K562 (cell line): ENCODE results near the gene NFKB2. TPM values are rescaled to one million over a fixed set of nuclear protein-coding genes. Genes with fewer than 3 reads are reported as not detected.

ENCODE experiments used
- ATAC-seq: fragments of 200-7000 bp; cut with Tn5 transposase; 3 replicates; pipeline ENCODE4 v1.9.1; 2020; ENCODE audit warnings: moderate library complexity
- BruUV-seq: library from RNA; stranded (reverse); fragments of 400-500 nt; replicated peaks from 2 replicates; lab custom pipeline; 2021; lab: Mats Ljungman, UMichigan
- CTCF ChIA-PET: fragments of 300-600 bp; formaldehyde crosslinking; extraction: SDS; loops from one replicate; lab custom pipeline; 2021; ENCODE audit warnings: low intra/inter-chr PET ratio; lab: Yijun Ruan, JAX
- POLR2A ChIA-PET: fragments of 300-600, 350-650 bp; sonication (Branson Sonifier 250); formaldehyde crosslinking; extraction: SDS; loops from one replicate; lab custom pipeline; 2021; ENCODE audit warnings: antibody characterized with exemption, inconsistent platforms; lab: Yijun Ruan, JAX
- DNase-seq, 4 experiments: peaks; one replicate each; pipeline versions ENCODE4 v3.0.0 to v3.0.0-alpha.2; 2011 to 2018; ENCODE audit warnings: low spot score in 3 of 4, mixed read lengths in 3 of 4; ENCODE audit errors: extremely low read depth in 1 of 4
- FAIRE-seq: peaks from 2 replicates; lab custom pipeline; 2011; peaks lifted over from hg19 to GRCh38; lab: Jason Lieb, UNC
- H2AFZ ChIP-seq: 2 replicates; pipeline ENCODE4 v1.6.0; 2011; ENCODE audit warnings: low read depth, low read length, control low read depth, inconsistent platforms
- H3K27ac ChIP-seq: fragments of 200-600 bp; 3 replicates; pipeline ENCODE4 v1.8.0; 2011; ENCODE audit warnings: low read depth, mild to moderate bottlenecking, control low read depth, inconsistent platforms, low read length, moderate library complexity, mixed read lengths; ENCODE audit errors: extremely low read depth
- H3K27me3 ChIP-seq, 2 experiments: fragments of 300-600 bp in 1 of 2; 2 replicates in 1 of 2; 3 replicates in 1 of 2; pipeline versions ENCODE4 v1.6.0 to v1.8.0; 2011; ENCODE audit warnings: inconsistent platforms in 2 of 2, low read length in 2 of 2, mild to moderate bottlenecking in 1 of 2, mixed read lengths in 1 of 2, moderate library complexity in 1 of 2; ENCODE audit not compliant: control insufficient read depth in 2 of 2, insufficient read depth in 2 of 2
- H3K36me3 ChIP-seq: fragments of 300-600 bp; 3 replicates; pipeline ENCODE4 v1.8.0; 2011; ENCODE audit warnings: mild to moderate bottlenecking, low read length, inconsistent platforms; ENCODE audit not compliant: control insufficient read depth, insufficient read depth
- H3K4me1 ChIP-seq, 2 experiments: fragments of 200-600 bp in 1 of 2; replicated peaks in 1 of 2; 2 replicates in 1 of 2; 3 replicates in 1 of 2; pipeline versions ENCODE4 v1.5.1 to v1.8.0; 2011; ENCODE audit warnings: inconsistent platforms in 2 of 2, low read length in 2 of 2, mild to moderate bottlenecking in 1 of 2, mixed read lengths in 1 of 2, moderate library complexity in 1 of 2; ENCODE audit not compliant: control insufficient read depth in 2 of 2, insufficient read depth in 2 of 2
- H3K4me2 ChIP-seq: 2 replicates; pipeline ENCODE4 v1.6.1; 2011; ENCODE audit warnings: low read length, control low read depth, inconsistent platforms, mixed read lengths; ENCODE audit not compliant: insufficient read depth
- H3K4me3 ChIP-seq: fragments of 200-600 bp; sonication (generic), shearing (Covaris generic); 2 replicates; pipeline ENCODE4 v1.5.1; 2016; ENCODE audit warnings: control low read depth, inconsistent platforms
- H3K79me2 ChIP-seq: fragments of 200-600 bp; 3 replicates; pipeline ENCODE4 v1.8.0; 2011; ENCODE audit warnings: low read length, inconsistent platforms; ENCODE audit not compliant: control insufficient read depth, insufficient read depth
- H3K9ac ChIP-seq, 2 experiments: 2 replicates each; pipeline versions ENCODE4 v1.6.0 to v1.6.1; 2011; ENCODE audit warnings: low read depth in 2 of 2, low read length in 2 of 2, control low read depth in 1 of 2, inconsistent platforms in 1 of 2, mild to moderate bottlenecking in 1 of 2, mixed read lengths in 1 of 2; ENCODE audit not compliant: insufficient read depth in 1 of 2
- H3K9me1 ChIP-seq: one replicate; pipeline ENCODE4 v1.6.0; 2011; ENCODE audit warnings: inconsistent platforms, mild to moderate bottlenecking, low read length, moderate library complexity; ENCODE audit not compliant: control insufficient read depth, insufficient read depth
- H3K9me3 ChIP-seq: replicated peaks from 2 replicates; pipeline ENCODE4 v1.5.1; 2011; ENCODE audit warnings: low read depth, low read length, inconsistent platforms; ENCODE audit not compliant: control insufficient read depth, insufficient read depth
- H4K20me1 ChIP-seq: replicated peaks from 2 replicates; pipeline ENCODE4 v1.6.1; 2011; ENCODE audit warnings: low read length, inconsistent platforms, mixed read lengths; ENCODE audit not compliant: control insufficient read depth, insufficient read depth
- ARID3B ChIP-seq: fragments of 250-450 bp; sonication (Bioruptor Pico); IDR thresholded peaks from 2 replicates; pipeline ENCODE4 v1.4.0; 2020; ENCODE audit warnings: borderline replicate concordance
- CBX3 ChIP-seq, 2 experiments: IDR thresholded peaks; 1 replicate in 1 of 2; 2 replicates in 1 of 2; pipeline ENCODE4 v1.6.1; 2012; ENCODE audit warnings: inconsistent platforms in 2 of 2, low read length in 2 of 2, borderline replicate concordance in 1 of 2, control low read depth in 1 of 2
- FOXJ2 ChIP-seq: fragments of 200-800 bp; sonication (Bioruptor generic); IDR thresholded peaks from 2 replicates; pipeline ENCODE4 v1.6.1; 2016; ENCODE audit warnings: missing genetic modification characterization, missing compliant biosample characterization
- MED1 ChIP-seq: sonication (generic); formaldehyde crosslinking; IDR thresholded peaks from 2 replicates; pipeline ENCODE4 v1.8.1; 2023; ENCODE audit warnings: missing genetic modification reagents, borderline replicate concordance
- RNF2 ChIP-seq: sonication (generic); IDR thresholded peaks from 2 replicates; pipeline ENCODE4 v1.6.1; 2016
- SMAD3 ChIP-seq: fragments of 450-650 bp; formaldehyde crosslinking; conservative IDR thresholded peaks from 2 replicates; pipeline ENCODE4 v1.4.0; 2020; ENCODE audit warnings: mild to moderate bottlenecking
- VEZF1 ChIP-seq: fragments of 200-800 bp; sonication (Bioruptor generic); IDR thresholded peaks from 2 replicates; pipeline ENCODE4 v1.6.1; 2017; ENCODE audit warnings: missing genetic modification characterization, missing compliant biosample characterization
- ZNF197 ChIP-seq: fragments of 200-800 bp; sonication (Bioruptor generic); IDR thresholded peaks from 2 replicates; pipeline ENCODE4 v1.6.1; 2016; ENCODE audit warnings: low read depth, missing genetic modification characterization, missing compliant biosample characterization
- ZNF512 ChIP-seq: IDR thresholded peaks from 2 replicates; pipeline ENCODE4 v1.6.1; 2016; ENCODE audit warnings: missing genetic modification characterization, missing compliant biosample characterization
- WGBS: fragments of 100-300 bp; shearing (Covaris generic); methylation state at CpG from one replicate; pipeline ENCODE4 v1.1.6; 2016; ENCODE audit warnings: low coverage, mixed read lengths; ENCODE audit not compliant: insufficient coverage; ENCODE audit errors: missing lambda C conversion rate; 5-methylcytosine and 5-hydroxymethylcytosine counted together
- in situ Hi-C: fragments of 300-500 bp; cut with MboI; formaldehyde crosslinking; loops from 4 replicates; pipeline ENCODE4 v1.15.0; 2018; ENCODE audit warnings: inconsistent platforms, mixed read lengths
- intact Hi-C: fragments of 100-400 bp; cut with micrococcal nuclease; formaldehyde crosslinking; loops from 2 replicates; pipeline ENCODE4 v1.14.2; 2022
- polyA plus RNA-seq, 8 experiments: library from polyadenylated mRNA; depleted of rRNA in 4 of 8; stranded (reverse) in 5 of 8; unstranded in 3 of 8; fragments of >200 nt; fragmentation: Nextera tagmentation in 2 of 8; fragmentation: Illumina TruSeq in 1 of 8; extraction: Ambion mirVana in 2 of 8; extraction: Trizol in 1 of 8; gene quantifications; 2 replicates each; pipeline versions ENCODE4 v1.2.1 to v1.2.3, GENCODE V29; 2011 to 2014; ENCODE audit warnings: inconsistent platforms in 1 of 8, missing spikeins in 1 of 8
- total RNA-seq, 7 experiments: library from RNA; depleted of rRNA in 6 of 7; stranded (reverse); fragments of >200 nt in 6 of 7; fragmentation: Illumina TruSeq in 2 of 7; extraction: Trizol in 2 of 7; gene quantifications; 2 replicates each; pipeline versions ENCODE4 v1.2.1 to v1.2.3, GENCODE V29; 2011 to 2021; ENCODE audit warnings: low replicate concordance in 1 of 7
- TF ChIP-seq, protein P1 (sequence below): fragments of 450-650 bp; IDR thresholded peaks from 2 replicates; pipeline ENCODE4 v1.6.1; 2017; ENCODE audit warnings: mild to moderate bottlenecking, moderate library complexity
- TF ChIP-seq, protein P2 (sequence below): fragments of 450-650 bp; formaldehyde crosslinking; conservative IDR thresholded peaks from 2 replicates; pipeline ENCODE4 v1.4.0; 2022; ENCODE audit warnings: mild to moderate bottlenecking, missing genetic modification characterization
- TF ChIP-seq, protein P3 (sequence below): fragments of 250-450 bp; sonication (Bioruptor Pico); IDR thresholded peaks from 2 replicates; pipeline ENCODE4 v1.8.0; 2021; ENCODE audit warnings: moderate library complexity, mild to moderate bottlenecking, inconsistent platforms
- TF ChIP-seq, protein P4 (sequence below): sonication (generic); formaldehyde crosslinking; IDR thresholded peaks from 2 replicates; pipeline ENCODE4 v1.8.0; 2022; ENCODE audit warnings: missing genetic modification reagents, mild to moderate bottlenecking, moderate library complexity, borderline replicate concordance

Gene NFKB2
- total and polyA plus RNA-seq, 9 of the 15 experiments (the other 6 are each of a cell fraction or from before 2014, with no cell fraction given) = 0.07 to 20.3 (median 7.9) TPM

- peaks cover 28% of the 10 kb centered on the region; the same call in 2 of the 3 replicates for H3K36me3 ChIP-seq
- intact Hi-C loops = no loop called here
- 0% methylated on average over 1 of the region's 8 CpGs for WGBS
- no peak overlapping the region for H2AFZ ChIP-seq
- H3K4me1 ChIP-seq = peaks cover 0 to 3% of the 10 kb centered on the region in 2 experiments; a peak in 2 of 5 replicates
- H3K27ac ChIP-seq = no peak overlapping the region
- H3K4me3 ChIP-seq = no peak overlapping the region
- H3K9ac ChIP-seq = no peak overlapping the region
- DNase-seq (no peak), FAIRE-seq (no peak), ATAC-seq (no peak)
- ChIA-PET CTCF (no interaction called here), POLR2A (interaction anchor here (1.0 kb wide), 1 partner anchor 10 kb away, joined by 3 read pairs; no protein-coding TSS in a partner anchor)
- H3K4me2 ChIP-seq = no peak overlapping the region
- BruUV-seq = no TSS peak
- H3K27me3 ChIP-seq = no peaks in the 10 kb centered on the region
- H3K9me3 ChIP-seq = no peaks in the 10 kb centered on the region
- H3K79me2 ChIP-seq = no peaks in the 10 kb centered on the region
- no peaks in the 10 kb centered on the region for H4K20me1 ChIP-seq
- H3K9me1 ChIP-seq = no peaks in the 10 kb centered on the region
- in situ Hi-C loops = loop anchor here (25.0 kb wide), 1 partner anchor 204 kb away; no protein-coding TSS in a partner anchor
- no peak for TF ChIP-seq ZNF512 (tag)
- TF ChIP-seq, protein P1, sequence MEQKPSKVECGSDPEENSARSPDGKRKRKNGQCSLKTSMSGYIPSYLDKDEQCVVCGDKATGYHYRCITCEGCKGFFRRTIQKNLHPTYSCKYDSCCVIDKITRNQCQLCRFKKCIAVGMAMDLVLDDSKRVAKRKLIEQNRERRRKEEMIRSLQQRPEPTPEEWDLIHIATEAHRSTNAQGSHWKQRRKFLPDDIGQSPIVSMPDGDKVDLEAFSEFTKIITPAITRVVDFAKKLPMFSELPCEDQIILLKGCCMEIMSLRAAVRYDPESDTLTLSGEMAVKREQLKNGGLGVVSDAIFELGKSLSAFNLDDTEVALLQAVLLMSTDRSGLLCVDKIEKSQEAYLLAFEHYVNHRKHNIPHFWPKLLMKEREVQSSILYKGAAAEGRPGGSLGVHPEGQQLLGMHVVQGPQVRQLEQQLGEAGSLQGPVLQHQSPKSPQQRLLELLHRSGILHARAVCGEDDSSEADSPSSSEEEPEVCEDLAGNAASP = no peak
- TF ChIP-seq, protein P2, sequence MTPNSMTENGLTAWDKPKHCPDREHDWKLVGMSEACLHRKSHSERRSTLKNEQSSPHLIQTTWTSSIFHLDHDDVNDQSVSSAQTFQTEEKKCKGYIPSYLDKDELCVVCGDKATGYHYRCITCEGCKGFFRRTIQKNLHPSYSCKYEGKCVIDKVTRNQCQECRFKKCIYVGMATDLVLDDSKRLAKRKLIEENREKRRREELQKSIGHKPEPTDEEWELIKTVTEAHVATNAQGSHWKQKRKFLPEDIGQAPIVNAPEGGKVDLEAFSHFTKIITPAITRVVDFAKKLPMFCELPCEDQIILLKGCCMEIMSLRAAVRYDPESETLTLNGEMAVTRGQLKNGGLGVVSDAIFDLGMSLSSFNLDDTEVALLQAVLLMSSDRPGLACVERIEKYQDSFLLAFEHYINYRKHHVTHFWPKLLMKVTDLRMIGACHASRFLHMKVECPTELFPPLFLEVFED (CRISPR knock-in tag) = no peak
- TF ChIP-seq, protein P3, sequence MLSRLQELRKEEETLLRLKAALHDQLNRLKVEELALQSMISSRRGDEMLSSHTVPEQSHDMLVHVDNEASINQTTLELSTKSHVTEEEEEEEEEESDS = no peak
- TF ChIP-seq ZNF197 (CRISPR knock-in tag) = no peak
- TF ChIP-seq ARID3B (CRISPR knock-in tag) = no peak
- no peak for TF ChIP-seq VEZF1 (CRISPR knock-in tag)
- TF ChIP-seq, protein P4, sequence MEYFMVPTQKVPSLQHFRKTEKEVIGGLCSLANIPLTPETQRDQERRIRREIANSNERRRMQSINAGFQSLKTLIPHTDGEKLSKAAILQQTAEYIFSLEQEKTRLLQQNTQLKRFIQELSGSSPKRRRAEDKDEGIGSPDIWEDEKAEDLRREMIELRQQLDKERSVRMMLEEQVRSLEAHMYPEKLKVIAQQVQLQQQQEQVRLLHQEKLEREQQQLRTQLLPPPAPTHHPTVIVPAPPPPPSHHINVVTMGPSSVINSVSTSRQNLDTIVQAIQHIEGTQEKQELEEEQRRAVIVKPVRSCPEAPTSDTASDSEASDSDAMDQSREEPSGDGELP (CRISPR knock-in tag) = no peak
- TF ChIP-seq RNF2 = no peak
- TF ChIP-seq MED1 (CRISPR knock-in tag) = no peak
- no peak for TF ChIP-seq CBX3 (IDR thresholded peaks at IDR 0.05; ENCODE audit: borderline replicate concordance in 1 of 2, low read length in 2 of 2)
- no peak for TF ChIP-seq SMAD3 (CRISPR knock-in tag)
- no peak for TF ChIP-seq FOXJ2 (tag)
These were observed 12.6 kb upstream of the NFKB2 start for GRCh38 chr10:102382871-102383270.
